ENCODE measurements around the gene NOTCH4.

Gene NOTCH4

GRCh38 chr6:32183483-32184083 is 40.3 kb downstream of the NOTCH4 start:
- Histone ChIP-seq H3K9ac (ENCODE audit: low read length) (no peak overlapping the region), H2AFZ (ENCODE audit: low read length) (no peak overlapping the region)

GRCh38 chr6:32183030-32183429 is 40.8 kb downstream of the NOTCH4 start:
- no peaks in the 10 kb centered on the region for H4K20me1 ChIP-seq (ENCODE audit: insufficient read depth, low read length)
- H3K4me1 ChIP-seq (ENCODE audit: low read length): peaks cover 5% of the 10 kb centered on the region
- peaks cover 8% of the 10 kb centered on the region for H3K79me2 ChIP-seq (ENCODE audit: low read length)
- no peak overlapping the region for H3K9ac ChIP-seq (ENCODE audit: low read length)
- H3K9me3 ChIP-seq (replicated peaks; ENCODE audit: insufficient read depth, low read length): no peaks in the 10 kb centered on the region
- TF ChIP-seq, protein P1, sequence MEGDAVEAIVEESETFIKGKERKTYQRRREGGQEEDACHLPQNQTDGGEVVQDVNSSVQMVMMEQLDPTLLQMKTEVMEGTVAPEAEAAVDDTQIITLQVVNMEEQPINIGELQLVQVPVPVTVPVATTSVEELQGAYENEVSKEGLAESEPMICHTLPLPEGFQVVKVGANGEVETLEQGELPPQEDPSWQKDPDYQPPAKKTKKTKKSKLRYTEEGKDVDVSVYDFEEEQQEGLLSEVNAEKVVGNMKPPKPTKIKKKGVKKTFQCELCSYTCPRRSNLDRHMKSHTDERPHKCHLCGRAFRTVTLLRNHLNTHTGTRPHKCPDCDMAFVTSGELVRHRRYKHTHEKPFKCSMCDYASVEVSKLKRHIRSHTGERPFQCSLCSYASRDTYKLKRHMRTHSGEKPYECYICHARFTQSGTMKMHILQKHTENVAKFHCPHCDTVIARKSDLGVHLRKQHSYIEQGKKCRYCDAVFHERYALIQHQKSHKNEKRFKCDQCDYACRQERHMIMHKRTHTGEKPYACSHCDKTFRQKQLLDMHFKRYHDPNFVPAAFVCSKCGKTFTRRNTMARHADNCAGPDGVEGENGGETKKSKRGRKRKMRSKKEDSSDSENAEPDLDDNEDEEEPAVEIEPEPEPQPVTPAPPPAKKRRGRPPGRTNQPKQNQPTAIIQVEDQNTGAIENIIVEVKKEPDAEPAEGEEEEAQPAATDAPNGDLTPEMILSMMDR (IDR thresholded peaks at IDR 0.05; ENCODE audit: low read length): no peak
- no peak for TF ChIP-seq EZH2phosphoT487 (IDR thresholded peaks at IDR 0.05; ENCODE audit: low read length)
- TF ChIP-seq EZH2 (optimal IDR thresholded peaks at IDR 0.05; ENCODE audit: low read depth, low read length): no peak
- DNase-seq: no peak
- no peaks in the 10 kb centered on the region for H3K9me2 ChIP-seq (replicated peaks; ENCODE audit: insufficient read depth, low read length)
- H3K27me3 ChIP-seq (replicated peaks; ENCODE audit: insufficient read depth, low read length): no peaks in the 10 kb centered on the region
- H3K4me3 ChIP-seq (ENCODE audit: low read length): no peak overlapping the region
- no peak overlapping the region for H2AFZ ChIP-seq (ENCODE audit: low read length)
- H3K36me3 ChIP-seq (replicated peaks; ENCODE audit: insufficient read depth, low read length): no peaks in the 10 kb centered on the region
- H3K4me2 ChIP-seq (ENCODE audit: low read depth, low read length): no peak overlapping the region
- H3K27ac ChIP-seq (ENCODE audit: low read length): no peak overlapping the region
- H3F3A ChIP-seq (ENCODE audit: insufficient read depth, low read length): 0 out of 2 replicates have a peak, but pooled peaks cover under 1% of the 10 kb centered on the region

More at GRCh38 chr6:32183483-32184083, 40.3 kb downstream of the NOTCH4 start:
- H3K27ac ChIP-seq (ENCODE audit: low read length): no peak overlapping the region
- no peaks in the 10 kb centered on the region for H4K20me1 ChIP-seq (ENCODE audit: insufficient read depth, low read length)
- H3K9me3 ChIP-seq (replicated peaks; ENCODE audit: insufficient read depth, low read length): no peaks in the 10 kb centered on the region
- no peaks in the 10 kb centered on the region for H3K9me2 ChIP-seq (replicated peaks; ENCODE audit: insufficient read depth, low read length)
- H3K27me3 ChIP-seq (replicated peaks; ENCODE audit: insufficient read depth, low read length): no peaks in the 10 kb centered on the region
- peaks cover 9% of the 10 kb centered on the region for H3K79me2 ChIP-seq (ENCODE audit: low read length)
- H3K4me2 ChIP-seq (ENCODE audit: low read depth, low read length): no peak overlapping the region
- DNase-seq: no peak
- TF ChIP-seq, protein P1 (IDR thresholded peaks at IDR 0.05; ENCODE audit: low read length): no peak
- no peak for TF ChIP-seq EZH2phosphoT487 (IDR thresholded peaks at IDR 0.05; ENCODE audit: low read length)
- TF ChIP-seq EZH2 (optimal IDR thresholded peaks at IDR 0.05; ENCODE audit: low read depth, low read length): no peak
- H3K4me3 ChIP-seq (ENCODE audit: low read length): no peak overlapping the region
- peaks cover 5% of the 10 kb centered on the region for H3K4me1 ChIP-seq (ENCODE audit: low read length)
- no peaks in the 10 kb centered on the region for H3K36me3 ChIP-seq (replicated peaks; ENCODE audit: insufficient read depth, low read length)
- no peaks in the 10 kb centered on the region for H3F3A ChIP-seq (ENCODE audit: insufficient read depth, low read length)

GRCh38 chr6:32182555-32182981 is 41.3 kb downstream of the NOTCH4 start:
- Histone ChIP-seq H3K79me2 (ENCODE audit: low read length) (peaks cover 8% of the 10 kb centered on the region), H4K20me1 (ENCODE audit: insufficient read depth, low read length) (no peaks in the 10 kb centered on the region), H3K9ac (ENCODE audit: low read length) (no peak overlapping the region), H3K4me2 (ENCODE audit: low read depth, low read length) (no peak overlapping the region), H2AFZ (ENCODE audit: low read length) (no peak overlapping the region), H3K9me2 (replicated peaks; ENCODE audit: insufficient read depth, low read length) (no peaks in the 10 kb centered on the region), H3K9me3 (replicated peaks; ENCODE audit: insufficient read depth, low read length) (no peaks in the 10 kb centered on the region), H3K36me3 (replicated peaks; ENCODE audit: insufficient read depth, low read length) (no peaks in the 10 kb centered on the region), H3K27me3 (replicated peaks; ENCODE audit: insufficient read depth, low read length) (no peaks in the 10 kb centered on the region), H3K4me3 (ENCODE audit: low read length) (no peak overlapping the region), H3F3A (ENCODE audit: insufficient read depth, low read length) (peaks cover 5% of the 10 kb centered on the region), H3K4me1 (ENCODE audit: low read length) (peaks cover 5% of the 10 kb centered on the region), H3K27ac (ENCODE audit: low read length) (no peak overlapping the region)
- no peak for TF ChIP-seq EZH2phosphoT487 (IDR thresholded peaks at IDR 0.05; ENCODE audit: low read length)
- TF ChIP-seq EZH2 (optimal IDR thresholded peaks at IDR 0.05; ENCODE audit: low read depth, low read length): no peak
- TF ChIP-seq, protein P1 (IDR thresholded peaks at IDR 0.05; ENCODE audit: low read length): no peak
- no peak for DNase-seq

Data from MM.1S (cell line).